Common myeloid progenitor, CD34-positive (primary cell): ENCODE measurements around the gene CTF1.

Experiments
- CTCF ChIA-PET: fragments of 350-600 bp; sonication (Branson Sonifier 250); formaldehyde crosslinking; loops from one replicate; lab custom pipeline; 2021; ENCODE audit warnings: antibody characterized with exemption; lab: Charles Lee
- POLR2A ChIA-PET: fragments of 350-600 bp; sonication (Branson Sonifier 250); formaldehyde crosslinking; loops from one replicate; lab custom pipeline; 2021; ENCODE audit warnings: antibody characterized with exemption; lab: Charles Lee
- DNase-seq, 3 donors: peaks; one replicate each; pipeline versions ENCODE4 v3.0.0 to v3.0.0-alpha.2; 2013
- H3K27ac ChIP-seq, 2 experiments: 1 replicate in 1 of 2; 2 replicates in 1 of 2; pipeline ENCODE4 v1.7.0; 2013; ENCODE audit warnings: inconsistent platforms in 2 of 2, low read length in 2 of 2, mild to moderate bottlenecking in 2 of 2, low read depth in 1 of 2, moderate library complexity in 1 of 2; ENCODE audit not compliant: severe bottlenecking in 2 of 2, insufficient read depth in 1 of 2, poor library complexity in 1 of 2
- H3K27me3 ChIP-seq, 5 experiments: replicated peaks in 2 of 5; 1 replicate in 3 of 5; 2 replicates in 2 of 5; pipeline versions ENCODE4 v1.6.1 to v1.7.0; 2013; ENCODE audit warnings: low read length in 4 of 5, mild to moderate bottlenecking in 2 of 5, moderate library complexity in 2 of 5, inconsistent platforms in 1 of 5; ENCODE audit not compliant: insufficient read depth in 5 of 5, control insufficient read depth in 4 of 5
- H3K36me3 ChIP-seq, 4 experiments: 1 replicate in 2 of 4; 2 replicates in 2 of 4; pipeline versions ENCODE4 v1.6.1 to v1.7.0; 2013; ENCODE audit warnings: low read length in 3 of 4, control low read depth in 1 of 4, mild to moderate bottlenecking in 1 of 4; ENCODE audit not compliant: control insufficient read depth in 4 of 4, insufficient read depth in 4 of 4
- H3K4me1 ChIP-seq, 4 experiments: 1 replicate in 3 of 4; 2 replicates in 1 of 4; pipeline versions ENCODE4 v1.6.1 to v1.7.1; 2013; ENCODE audit warnings: low read length in 3 of 4, mild to moderate bottlenecking in 3 of 4, control low read depth in 1 of 4, inconsistent platforms in 1 of 4, moderate library complexity in 1 of 4; ENCODE audit not compliant: control insufficient read depth in 4 of 4, insufficient read depth in 4 of 4; ENCODE audit errors: control extremely low read depth in 1 of 4
- H3K4me3 ChIP-seq, 7 experiments: 1 replicate in 4 of 7; 2 replicates in 3 of 7; pipeline versions ENCODE4 v1.5.1 to v1.7.0; 2013; ENCODE audit warnings: mild to moderate bottlenecking in 7 of 7, low read length in 6 of 7, moderate library complexity in 6 of 7, inconsistent platforms in 2 of 7, low read depth in 2 of 7, control low read depth in 1 of 7; ENCODE audit not compliant: insufficient read depth in 4 of 7, control insufficient read depth in 1 of 7; ENCODE audit errors: extremely low read depth in 1 of 7
- H3K9me3 ChIP-seq, 5 experiments: 1 replicate in 4 of 5; 2 replicates in 1 of 5; pipeline versions ENCODE4 v1.6.1 to v1.7.1; 2013; ENCODE audit warnings: low read length in 4 of 5, mild to moderate bottlenecking in 2 of 5, inconsistent platforms in 1 of 5, low read depth in 1 of 5, moderate library complexity in 1 of 5; ENCODE audit not compliant: control insufficient read depth in 4 of 5, insufficient read depth in 2 of 5; ENCODE audit errors: control extremely low read depth in 1 of 5
- WGBS: methylation state at CpG from one replicate; pipeline ENCODE4 v1.1.5; 2013; ENCODE audit not compliant: insufficient coverage; 5-methylcytosine and 5-hydroxymethylcytosine counted together

CTF1 gene

GRCh38 chr16:30896889-30897733, 697 bp downstream of the CTF1 start:
- DNase-seq: peak; percentile 83 to 88 (median 86)
- WGBS: 19% methylated on average over 25 of the region's 31 CpGs
- Histone ChIP-seq H3K4me3 (peak overlapping the region; percentile 35 to 88 (median 71)), H3K4me1 (peaks cover 3 to 52% (median 43%) of the 10 kb centered on the region in 4 experiments), H3K27me3 (no peaks in the 10 kb centered on the region), H3K36me3 (no peaks in the 10 kb centered on the region), H3K9me3 (no peaks in the 10 kb centered on the region), H3K27ac (peak overlapping the region; percentile 58 to 80)
- ChIA-PET POLR2A (interaction anchor here (0.6 to 1.4 kb wide), 3 partner anchors 22 to 60 kb away, joined by 4 to 6 read pairs (median 5); no protein-coding TSS in a partner anchor), CTCF (interaction anchor here (1.0 to 2.1 kb wide), 4 partner anchors 11 to 197 kb away, joined by 3 to 7 read pairs (median 4); no protein-coding TSS in a partner anchor)

GRCh38 chr16:30899794-30900193, 3.4 kb downstream of the CTF1 start:
- DNase-seq: no peak
- Histone ChIP-seq H3K27me3 (no peaks in the 10 kb centered on the region), H3K36me3 (no peaks in the 10 kb centered on the region), H3K9me3 (no peaks in the 10 kb centered on the region), H3K4me1 (peaks cover 3 to 52% (median 46%) of the 10 kb centered on the region in 4 experiments), H3K4me3 (no peak overlapping the region), H3K27ac (no peak overlapping the region)
- ChIA-PET POLR2A (no interaction called here), CTCF (interaction anchor here (2.0 to 3.6 kb wide), 3 partner anchors 24 to 47 kb away, joined by 5 to 28 read pairs (median 17); no protein-coding TSS in a partner anchor)
- 100% methylated on average over 2 of the region's 2 CpGs for WGBS

- 100% methylated on average over 1 of the region's 5 CpGs for WGBS
These were observed 4.2 kb downstream of the CTF1 start for GRCh38 chr16:30900588-30900987.

DNA sequence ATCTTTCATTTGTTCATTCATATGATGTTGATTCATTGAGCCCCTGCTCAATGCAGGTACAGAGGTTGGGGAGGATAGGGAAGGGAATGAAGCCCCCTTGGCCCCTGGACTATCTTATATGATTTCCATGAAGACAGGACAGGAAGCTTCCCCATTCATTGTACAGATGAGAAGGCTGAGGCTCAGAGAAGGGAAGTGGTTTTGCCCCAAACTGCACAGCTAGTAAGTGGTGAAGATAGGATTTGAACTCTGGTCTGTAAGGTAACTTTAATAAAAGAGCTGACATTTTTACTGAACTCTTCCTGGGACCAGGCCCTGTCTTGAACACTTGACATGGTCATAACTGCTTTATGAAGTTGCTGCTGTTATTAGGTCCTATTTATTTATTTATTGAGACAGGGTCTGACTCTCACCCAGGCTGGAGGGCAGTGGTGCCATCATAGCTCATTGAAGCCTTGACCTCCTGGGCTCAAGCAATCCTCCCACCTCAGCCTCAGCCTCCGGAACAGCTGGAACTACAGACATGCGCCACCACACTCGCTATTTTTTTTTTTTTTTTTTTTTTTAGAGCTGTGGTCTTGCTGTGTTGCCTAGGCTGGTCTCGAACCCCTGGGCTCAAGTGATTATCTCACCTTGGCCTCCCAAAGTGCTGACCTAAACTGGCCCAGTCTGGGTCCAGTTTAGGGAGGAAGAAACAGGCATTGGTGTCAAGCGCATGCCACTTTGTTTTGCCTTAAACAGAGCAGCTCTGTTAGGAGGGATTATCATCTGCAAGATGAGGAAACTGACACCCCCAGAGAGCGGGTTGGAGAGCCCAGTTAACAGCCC, 5.0 kb downstream of the CTF1 start:
- CTCF ChIA-PET: interaction anchor here (0.8 to 3.6 kb wide), 20 partner anchors 9 to 131 kb away, joined by 3 to 52 read pairs (median 4); partner anchors contain the start of gene BCL7C
- Histone ChIP-seq H3K9me3 (no peaks in the 10 kb centered on the region), H3K4me3 (peak overlapping the region; percentile 57 to 82 (median 70)), H3K27ac (peak overlapping the region in 1 of 2 experiments; percentile 81), H3K27me3 (no peaks in the 10 kb centered on the region), H3K36me3 (no peaks in the 10 kb centered on the region), H3K4me1 (peaks cover 3 to 54% (median 44%) of the 10 kb centered on the region in 4 experiments)
- WGBS: 40% methylated on average over 3 of the region's 6 CpGs
- POLR2A ChIA-PET: interaction anchor here (0.6 to 2.2 kb wide), 5 partner anchors 23 to 87 kb away, joined by 3 to 11 read pairs (median 3); no protein-coding TSS in a partner anchor
- peak in 2 of 3 donors; percentile 30 to 37 for DNase-seq

More at GRCh38 chr16:30900588-30900987, 4.2 kb downstream of the CTF1 start:
- no peak for DNase-seq
- POLR2A ChIA-PET: interaction anchor here (2.2 kb wide), 1 partner anchor 25 kb away, joined by 11 read pairs; no protein-coding TSS in a partner anchor
- Histone ChIP-seq H3K27me3 (no peaks in the 10 kb centered on the region), H3K9me3 (no peaks in the 10 kb centered on the region), H3K4me3 (no peak overlapping the region), H3K27ac (no peak overlapping the region), H3K36me3 (no peaks in the 10 kb centered on the region), H3K4me1 (peaks cover 3 to 59% (median 51%) of the 10 kb centered on the region in 4 experiments)
- CTCF ChIA-PET: interaction anchor here (0.6 to 3.6 kb wide), 12 partner anchors 8 to 395 kb away, joined by 3 to 52 read pairs (median 6); partner anchors contain the start of gene BCL7C

- no peaks in the 10 kb centered on the region for H3K36me3 ChIP-seq
- no peaks in the 10 kb centered on the region for H3K27me3 ChIP-seq
- ChIA-PET CTCF (interaction anchor here (0.8 to 3.6 kb wide), 17 partner anchors 10 to 132 kb away, joined by 3 to 52 read pairs (median 4); partner anchors contain the start of gene BCL7C), POLR2A (interaction anchor here (0.7 to 2.2 kb wide), 5 partner anchors 27 to 244 kb away, joined by 3 to 11 read pairs (median 3); partner anchors contain the start of gene FBRS)
- DNase-seq: peak; percentile 54 to 78 (median 73)
- peak overlapping the region; percentile 77 to 81 for H3K27ac ChIP-seq
- no peaks in the 10 kb centered on the region for H3K9me3 ChIP-seq
- WGBS: 6% methylated on average over 91 of the region's 99 CpGs
- H3K4me1 ChIP-seq: peaks cover 1 to 51% (median 40%) of the 10 kb centered on the region in 4 experiments
- peak overlapping the region; percentile 58 to 82 (median 75) for H3K4me3 ChIP-seq
These were observed 5.9 kb downstream of the CTF1 start for GRCh38 chr16:30902029-30902972.
